BLaER1 treated with 17β-estradiol and CSF1 and Interleukin-3, amounts not matched to agents 10 nM and 100 nM (cell line): ENCODE measurements around the gene CLEC11A.

Experiments used
- H3K27ac ChIP-seq, 11 experiments: shearing (Covaris generic); formaldehyde crosslinking; 2 replicates each; pipeline ENCODE4 v1.8.1; 2022
- H3K27me3 ChIP-seq, 11 experiments: shearing (Covaris generic); formaldehyde crosslinking; 2 replicates each; pipeline ENCODE4 v1.8.1; 2022
- H3K36me3 ChIP-seq, 11 experiments: shearing (Covaris generic); formaldehyde crosslinking; 2 replicates each; pipeline ENCODE4 v1.8.1; 2022
- H3K4me1 ChIP-seq, 10 experiments: shearing (Covaris generic); formaldehyde crosslinking; 2 replicates each; pipeline ENCODE4 v1.8.1; 2022
- H3K4me2 ChIP-seq, 11 experiments: shearing (Covaris generic); formaldehyde crosslinking; 2 replicates each; pipeline ENCODE4 v1.8.1; 2022
- H3K4me3 ChIP-seq, 10 experiments: shearing (Covaris generic); formaldehyde crosslinking; 2 replicates each; pipeline ENCODE4 v1.8.1; 2022
- H3K9ac ChIP-seq, 11 experiments: shearing (Covaris generic); formaldehyde crosslinking; 2 replicates each; pipeline ENCODE4 v1.8.1; 2022
- H3K9me3 ChIP-seq, 11 experiments: shearing (Covaris generic); formaldehyde crosslinking; replicated peaks in 1 of 11; 2 replicates each; pipeline ENCODE4 v1.8.1; 2022
- H4K20me1 ChIP-seq, 11 experiments: shearing (Covaris generic); formaldehyde crosslinking; 2 replicates each; pipeline ENCODE4 v1.8.1; 2022
- Cebpa-rat ChIP-seq, 11 experiments: shearing (Covaris generic); IDR thresholded peaks; 2 replicates each; pipeline ENCODE4 v1.8.1; 2022

Gene CLEC11A

GRCh38 chr19:50690439-50690838, 32.7 kb upstream of the CLEC11A start:
- H3K4me3 ChIP-seq, result no peak overlapping the region
- TF ChIP-seq Cebpa-rat (IDR thresholded peaks at IDR 0.05), result no peak
- no peak overlapping the region for H3K9ac ChIP-seq
- H3K4me1 ChIP-seq, result peaks cover under 1 to 2% (median 1%) of the 10 kb centered on the region in 10 experiments
- no peak overlapping the region for H3K27ac ChIP-seq
- no peak overlapping the region for H3K4me2 ChIP-seq
- H3K9me3 ChIP-seq, result no peaks in the 10 kb centered on the region
- H3K27me3 ChIP-seq, result peaks cover 10 to 20% (median 17%) of the 10 kb centered on the region in 11 experiments; a peak in 21 of 22 replicates
- peaks cover 25 to 82% (median 53%) of the 10 kb centered on the region in 11 experiments; a peak in 21 of 22 replicates for H4K20me1 ChIP-seq
- peaks cover 14 to 69% (median 31%) of the 10 kb centered on the region in 11 experiments; a peak in 20 of 22 replicates for H3K36me3 ChIP-seq

- Histone ChIP-seq H3K4me2 (no peak overlapping the region), H3K4me3 (no peak overlapping the region), H4K20me1 (peaks cover 39 to 96% (median 73%) of the 10 kb centered on the region in 11 experiments), H3K36me3 (peaks cover 0 to 49% (median 8%) of the 10 kb centered on the region in 11 experiments; a peak in 12 of 22 replicates), H3K9ac (no peak overlapping the region), H3K9me3 (no peaks in the 10 kb centered on the region), H3K4me1 (peaks cover 6 to 14% (median 8%) of the 10 kb centered on the region in 10 experiments), H3K27ac (no peak overlapping the region), H3K27me3 (peaks cover 10 to 29% (median 23%) of the 10 kb centered on the region in 11 experiments)
- no peak for TF ChIP-seq Cebpa-rat (IDR thresholded peaks at IDR 0.05)
Measured at GRCh38 chr19:50693064-50693975, 29.8 kb upstream of the CLEC11A start.

GRCh38 chr19:50694815-50695145, 28.4 kb upstream of the CLEC11A start:
- H3K36me3 ChIP-seq, result peaks cover 0 to 41% (median 7%) of the 10 kb centered on the region in 11 experiments; a peak in 10 of 22 replicates
- peaks cover 10 to 29% (median 23%) of the 10 kb centered on the region in 11 experiments for H3K27me3 ChIP-seq
- H3K4me1 ChIP-seq, result peaks cover 6 to 14% (median 8%) of the 10 kb centered on the region in 10 experiments
- peaks cover 39 to 96% (median 74%) of the 10 kb centered on the region in 11 experiments for H4K20me1 ChIP-seq
- H3K9ac ChIP-seq, result no peak overlapping the region
- no peak overlapping the region for H3K27ac ChIP-seq
- H3K4me2 ChIP-seq, result no peak overlapping the region
- TF ChIP-seq Cebpa-rat (IDR thresholded peaks at IDR 0.05), result no peak
- no peaks in the 10 kb centered on the region for H3K9me3 ChIP-seq
- no peak overlapping the region for H3K4me3 ChIP-seq

- peaks cover 32 to 96% (median 67%) of the 10 kb centered on the region in 11 experiments for H4K20me1 ChIP-seq
- H3K9ac ChIP-seq, result no peak overlapping the region
- no peaks in the 10 kb centered on the region for H3K9me3 ChIP-seq
- no peak for TF ChIP-seq Cebpa-rat (IDR thresholded peaks at IDR 0.05)
- peaks cover 6 to 14% (median 8%) of the 10 kb centered on the region in 10 experiments for H3K4me1 ChIP-seq
- H3K4me3 ChIP-seq, result peak overlapping the region in 1 of 10 experiments; percentile 19; a peak in 2 of 20 replicates
- peaks cover 0 to 40% (median 6%) of the 10 kb centered on the region in 11 experiments; a peak in 10 of 22 replicates for H3K36me3 ChIP-seq
- no peak overlapping the region for H3K27ac ChIP-seq
- H3K27me3 ChIP-seq, result peaks cover 10 to 29% (median 23%) of the 10 kb centered on the region in 11 experiments
- peak overlapping the region; percentile 64 to 84 (median 74) for H3K4me2 ChIP-seq
Measured at GRCh38 chr19:50695251-50696093, 27.7 kb upstream of the CLEC11A start.

- Histone ChIP-seq H3K4me3 (no peak overlapping the region), H3K9me3 (no peaks in the 10 kb centered on the region), H3K4me2 (peak overlapping the region; percentile 64 to 84 (median 74); a peak in 21 of 22 replicates), H3K27me3 (peaks cover 10 to 29% (median 23%) of the 10 kb centered on the region in 11 experiments), H3K27ac (no peak overlapping the region), H3K4me1 (peaks cover 7 to 14% (median 10%) of the 10 kb centered on the region in 10 experiments), H3K36me3 (peaks cover 0 to 39% (median 8%) of the 10 kb centered on the region in 11 experiments; a peak in 10 of 22 replicates), H4K20me1 (peaks cover 26 to 96% (median 61%) of the 10 kb centered on the region in 11 experiments), H3K9ac (no peak overlapping the region)
- TF ChIP-seq Cebpa-rat (IDR thresholded peaks at IDR 0.05), result no peak
Measured at GRCh38 chr19:50696094-50696483, 27.1 kb upstream of the CLEC11A start.

- H3K4me3 ChIP-seq, result no peak overlapping the region
- H4K20me1 ChIP-seq, result peaks cover 22 to 94% (median 52%) of the 10 kb centered on the region in 11 experiments
- H3K4me1 ChIP-seq, result peaks cover 20 to 25% (median 22%) of the 10 kb centered on the region in 10 experiments
- H3K9ac ChIP-seq, result no peak overlapping the region
- H3K27ac ChIP-seq, result no peak overlapping the region
- H3K27me3 ChIP-seq, result peaks cover 10 to 29% (median 23%) of the 10 kb centered on the region in 11 experiments
- no peak overlapping the region for H3K4me2 ChIP-seq
- no peaks in the 10 kb centered on the region for H3K9me3 ChIP-seq
- TF ChIP-seq Cebpa-rat (IDR thresholded peaks at IDR 0.05), result no peak
- H3K36me3 ChIP-seq, result peaks cover 0 to 38% (median 8%) of the 10 kb centered on the region in 11 experiments; a peak in 10 of 22 replicates
Measured at GRCh38 chr19:50697414-50698124, 25.6 kb upstream of the CLEC11A start.

- peak overlapping the region in 5 of 10 experiments; percentile 51 to 66 (median 62); a peak in 9 of 20 replicates for H3K4me3 ChIP-seq
- H3K9ac ChIP-seq, result peak overlapping the region in 1 of 11 experiments; percentile 38; a peak in 1 of 22 replicates
- no peaks in the 10 kb centered on the region for H3K9me3 ChIP-seq
- H3K4me1 ChIP-seq, result peaks cover 39 to 47% (median 46%) of the 10 kb centered on the region in 10 experiments
- H3K27ac ChIP-seq, result no peak overlapping the region
- TF ChIP-seq Cebpa-rat (IDR thresholded peaks at IDR 0.05), result no peak
- H4K20me1 ChIP-seq, result peaks cover 3 to 94% (median 19%) of the 10 kb centered on the region in 11 experiments; a peak in 17 of 22 replicates
- peak overlapping the region; percentile 89 to 100 (median 99) for H3K4me2 ChIP-seq
- H3K36me3 ChIP-seq, result peaks cover 0 to 38% (median 8%) of the 10 kb centered on the region in 11 experiments; a peak in 9 of 22 replicates
- peaks cover 0 to under 1% (median 0%) of the 10 kb centered on the region in 11 experiments; a peak in 1 of 22 replicates for H3K27me3 ChIP-seq
Measured at GRCh38 chr19:50701367-50701985, 21.7 kb upstream of the CLEC11A start.
